HUDEP-2 (cell line): Measurements from ENCODE around the gene SLC14A1.

Experiments used
- DNase-seq, 76 experiments: peaks; one replicate each; lab custom pipeline; 2025; ENCODE audit not compliant: unreplicated experiment in 76 of 76; lab: John Stamatoyannopoulos, UW

The SLC14A1 gene

DNA sequence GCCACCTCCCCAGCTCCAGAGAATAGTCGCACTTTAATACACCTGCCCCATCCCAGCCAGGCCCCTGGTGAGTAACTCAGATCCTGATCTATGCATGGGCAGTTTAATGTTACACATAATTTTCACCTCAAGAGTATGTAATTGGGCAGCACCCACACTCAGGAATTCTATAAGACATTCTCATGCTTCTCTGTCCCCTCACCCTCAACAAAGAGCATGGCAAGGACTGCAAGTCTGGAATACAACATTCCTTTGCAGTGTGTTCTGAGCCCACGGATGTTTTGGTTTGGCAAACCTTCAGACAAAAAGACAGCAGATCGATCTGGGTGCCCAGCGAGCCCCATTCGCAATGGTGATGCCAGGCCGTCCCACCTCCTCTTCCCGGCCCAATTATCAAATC, 4.9 kb upstream of the SLC14A1 start:
- DNase-seq: no peak

DNA sequence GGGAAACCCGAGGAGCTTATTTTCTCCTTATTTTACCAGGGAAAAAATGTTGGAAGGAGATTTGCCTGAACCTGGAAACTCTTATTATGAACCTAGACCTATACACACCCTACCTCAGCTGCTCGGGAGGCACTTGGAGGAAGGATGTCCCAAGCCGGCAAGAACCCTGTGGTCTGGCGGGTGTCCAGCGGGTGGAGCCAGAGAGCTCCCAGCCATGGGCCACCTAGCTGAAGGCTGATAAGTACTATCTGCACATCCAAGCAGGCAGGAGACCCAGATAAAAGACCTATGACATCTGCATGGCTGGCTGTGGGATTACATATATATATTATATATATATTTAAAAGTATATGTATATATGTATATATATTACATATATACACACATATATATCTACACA, 1.1 kb upstream of the SLC14A1 start:
- peak in 75 of 76 experiments; percentile 76 to 100 (median 98) for DNase-seq

GRCh38 chr18:45724601-45725000, 620 bp downstream of the SLC14A1 start:
- DNase-seq: no peak

DNA sequence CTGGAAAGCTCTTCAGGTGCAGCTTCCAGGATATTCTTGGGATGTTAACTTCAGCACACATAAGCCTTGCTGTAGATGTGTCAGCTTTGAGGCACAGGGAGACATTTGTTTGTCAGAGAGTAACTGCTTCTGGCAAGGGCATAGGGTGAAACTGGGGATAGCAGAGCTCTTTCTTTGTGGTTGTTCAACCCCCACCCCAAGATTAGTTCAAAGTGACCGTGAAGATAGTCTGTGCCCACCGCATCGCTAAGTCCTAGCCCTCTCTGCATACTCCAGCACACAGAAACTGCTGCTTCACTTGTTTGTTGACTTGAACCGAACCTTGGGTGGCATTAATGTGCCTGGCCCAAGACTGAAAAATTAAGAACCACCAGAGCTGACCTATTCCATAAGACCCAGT, 1.4 kb downstream of the SLC14A1 start:
- DNase-seq: peak in 2 of 76 experiments; percentile 12 to 14

DNA sequence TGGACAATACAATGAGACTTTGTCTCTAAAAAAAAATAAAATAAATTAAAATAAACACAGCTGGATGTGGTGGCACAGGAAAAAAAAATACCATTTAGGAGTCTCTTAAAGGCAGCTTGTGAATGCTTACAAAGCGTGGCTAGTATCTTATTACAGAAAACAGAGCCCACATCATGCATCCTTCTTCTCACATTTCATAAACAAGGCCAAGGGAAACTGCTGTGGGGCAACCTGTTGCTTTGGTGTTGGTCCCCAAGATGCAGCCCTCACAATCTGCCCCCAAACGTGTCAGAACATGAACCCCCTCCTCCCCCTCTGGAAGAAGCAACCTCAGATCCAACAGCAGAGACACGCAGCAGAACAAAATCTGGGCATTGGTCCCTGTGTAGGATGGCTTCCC, 2.6 kb downstream of the SLC14A1 start:
- DNase-seq: no peak

- DNase-seq: no peak
These were observed 3.1 kb downstream of the SLC14A1 start for GRCh38 chr18:45727068-45727467.

- peak in 1 of 76 experiments; percentile 23 for DNase-seq
These were observed 4.5 kb downstream of the SLC14A1 start for GRCh38 chr18:45728336-45729010.

DNA sequence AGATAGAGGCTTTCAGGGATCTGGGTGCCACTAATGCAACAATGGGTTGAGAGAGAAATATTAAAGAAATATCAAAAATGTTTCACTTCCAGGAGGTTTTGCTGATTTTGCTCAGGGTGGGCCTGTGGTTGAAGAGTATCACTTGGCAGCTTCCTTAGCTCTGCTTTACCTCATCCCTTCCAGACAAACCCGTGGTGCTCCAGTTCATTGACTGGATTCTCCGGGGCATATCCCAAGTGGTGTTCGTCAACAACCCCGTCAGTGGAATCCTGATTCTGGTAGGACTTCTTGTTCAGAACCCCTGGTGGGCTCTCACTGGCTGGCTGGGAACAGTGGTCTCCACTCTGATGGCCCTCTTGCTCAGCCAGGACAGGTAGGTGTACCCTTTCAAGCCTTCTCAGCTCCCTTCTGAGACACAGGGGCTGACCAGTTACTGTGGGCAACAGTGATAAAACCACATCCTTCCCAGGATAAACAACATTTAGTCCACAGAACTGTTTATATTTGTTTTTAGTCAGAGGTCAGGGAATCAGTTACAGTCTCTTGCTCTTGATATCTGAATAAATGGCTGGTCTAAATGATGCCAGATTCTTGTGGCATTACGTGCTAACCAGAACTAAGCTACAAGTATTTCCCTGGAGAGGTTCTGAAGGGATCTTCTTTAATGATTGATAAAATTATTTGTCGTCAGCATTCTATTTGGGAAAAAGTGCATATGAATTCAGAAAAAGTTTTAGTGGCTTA, 7.0 kb downstream of the SLC14A1 start:
- DNase-seq: no peak

GRCh38 chr18:45731716-45732115, 7.7 kb downstream of the SLC14A1 start:
- DNase-seq: no peak

GRCh38 chr18:45733535-45733934, 9.6 kb downstream of the SLC14A1 start:
- DNase-seq: no peak

- DNase-seq: no peak
These were observed 10.5 kb downstream of the SLC14A1 start for GRCh38 chr18:45734505-45734904.

DNA sequence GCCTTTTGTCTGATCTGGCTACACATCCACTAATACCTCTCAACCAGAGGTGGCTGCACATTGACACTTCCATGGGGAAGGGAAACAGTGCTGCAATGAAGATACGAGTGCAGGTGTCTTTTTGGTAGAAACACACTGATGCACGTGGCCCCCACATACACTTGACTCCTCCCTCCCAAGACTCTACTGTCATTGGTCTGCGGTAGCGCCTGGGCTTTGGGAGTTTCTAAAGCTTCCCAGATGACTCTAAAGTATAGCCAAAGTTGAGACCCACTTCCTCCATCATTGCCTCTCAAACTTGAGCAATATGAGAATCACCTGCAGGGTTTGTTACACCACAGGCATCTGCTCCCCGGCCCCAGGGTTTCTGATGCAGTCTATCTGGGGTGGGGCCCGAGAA, 11.0 kb downstream of the SLC14A1 start:
- no peak for DNase-seq

DNA sequence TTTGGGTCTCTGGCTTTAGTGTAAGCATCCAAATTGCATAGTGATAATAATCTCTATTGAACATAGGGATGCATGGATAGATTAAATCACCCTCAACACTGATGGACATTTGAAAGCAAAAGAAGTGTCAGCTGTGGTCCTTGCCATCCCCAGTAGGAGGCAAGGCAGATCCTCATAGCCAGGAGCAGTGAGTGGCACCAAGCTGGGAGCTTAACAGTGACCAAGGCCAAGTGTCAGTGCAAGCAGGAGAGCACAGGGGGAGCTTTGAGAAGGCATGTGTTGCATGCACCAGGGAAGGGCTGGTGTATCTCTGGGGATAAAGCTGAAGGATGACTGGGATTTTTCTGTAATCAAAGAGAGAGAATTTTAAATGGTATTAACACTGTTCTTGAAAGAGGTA, 14.7 kb downstream of the SLC14A1 start:
- peak in 3 of 76 experiments; percentile 7 to 34 (median 18) for DNase-seq

- DNase-seq: no peak
These were observed 15.3 kb downstream of the SLC14A1 start for GRCh38 chr18:45739268-45739667.

- no peak for DNase-seq
These were observed 15.9 kb downstream of the SLC14A1 start for GRCh38 chr18:45739848-45740247.

- no peak for DNase-seq
These were observed 17.1 kb downstream of the SLC14A1 start for GRCh38 chr18:45741056-45741455.

DNA sequence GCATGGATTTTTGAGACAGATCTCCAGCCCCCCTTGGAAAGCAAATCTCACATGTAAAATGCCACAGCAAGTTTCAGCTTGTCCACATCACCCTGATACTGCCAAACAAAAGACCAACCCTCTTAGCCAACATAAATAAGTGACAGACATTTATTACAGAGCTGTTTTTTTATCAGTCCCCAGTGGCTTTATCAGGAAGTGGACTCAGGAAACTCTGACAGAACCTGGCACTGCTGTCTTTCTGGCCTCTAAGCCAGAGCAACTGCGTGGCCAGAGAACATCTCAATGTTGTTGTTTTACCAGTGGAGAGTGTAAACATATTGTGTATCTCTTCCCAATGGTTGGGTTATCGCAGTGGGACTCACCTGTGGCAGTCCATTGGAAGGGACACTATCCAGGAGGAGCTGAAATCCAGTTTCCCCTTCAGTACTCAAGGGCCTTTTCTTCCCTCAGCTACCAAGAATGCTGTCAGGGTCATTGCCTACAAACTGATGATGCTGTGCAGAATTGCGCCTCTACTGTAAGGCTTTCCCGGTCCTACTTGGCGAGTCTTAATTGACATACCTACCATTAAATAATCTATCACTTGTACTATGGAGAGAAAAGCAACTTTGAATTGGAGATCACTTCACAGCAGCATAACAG, 22.0 kb downstream of the SLC14A1 start:
- peak in 1 of 76 experiments; percentile 17 for DNase-seq

GRCh38 chr18:45748501-45748900, 24.5 kb downstream of the SLC14A1 start:
- peak in 1 of 76 experiments; percentile 28 for DNase-seq

DNA sequence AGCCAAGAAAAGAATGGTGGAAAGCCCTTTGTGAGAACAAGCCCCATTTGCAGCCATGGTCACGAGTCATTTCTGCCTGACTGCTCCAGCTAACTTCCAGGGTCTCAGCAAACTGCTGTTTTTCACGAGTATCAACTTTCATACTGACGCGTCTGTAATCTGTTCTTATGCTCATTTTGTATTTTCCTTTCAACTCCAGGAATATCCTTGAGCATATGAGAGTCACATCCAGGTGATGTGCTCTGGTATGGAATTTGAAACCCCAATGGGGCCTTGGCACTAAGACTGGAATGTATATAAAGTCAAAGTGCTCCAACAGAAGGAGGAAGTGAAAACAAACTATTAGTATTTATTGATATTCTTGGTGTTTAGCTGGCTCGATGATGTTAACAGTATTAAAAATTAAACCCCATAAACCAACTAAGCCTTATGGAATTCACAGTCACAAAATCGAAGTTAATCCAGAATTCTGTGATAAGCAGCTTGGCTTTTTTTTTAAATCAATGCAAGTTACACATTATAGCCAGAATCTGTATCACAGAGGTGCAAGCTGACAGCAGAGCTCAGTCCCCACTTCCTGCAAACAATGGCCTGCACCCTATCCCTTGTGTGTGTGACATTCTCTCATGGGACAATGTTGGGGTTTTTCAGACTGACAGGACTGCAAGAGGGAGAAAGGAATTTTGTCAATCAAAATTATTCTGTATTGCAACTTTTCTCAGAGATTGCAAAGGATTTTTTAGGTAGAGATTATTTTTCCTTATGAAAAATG, 26.1 kb downstream of the SLC14A1 start:
- no peak for DNase-seq

GRCh38 chr18:45751766-45752165, 27.8 kb downstream of the SLC14A1 start:
- DNase-seq: no peak

DNA sequence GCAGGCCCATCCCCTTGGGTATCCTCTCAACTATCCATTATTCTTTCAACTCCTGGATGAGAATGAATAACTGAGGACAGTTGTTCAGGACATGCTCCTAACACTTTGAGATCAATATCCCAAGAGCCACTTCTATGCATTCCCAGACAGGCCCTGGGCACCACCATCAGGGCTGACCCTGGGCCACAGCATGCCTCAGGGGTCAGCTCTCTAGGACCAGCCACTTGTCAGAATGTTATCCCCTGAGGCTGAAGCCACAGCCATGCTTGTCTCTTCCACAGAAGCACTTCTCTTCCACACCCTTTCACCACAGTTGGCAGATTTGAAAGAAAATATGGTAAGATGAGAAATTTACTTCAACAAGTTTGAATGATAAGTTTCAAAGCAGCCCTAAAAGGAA, 28.7 kb downstream of the SLC14A1 start:
- no peak for DNase-seq
